Stimulated activated CD8-positive, alpha-beta memory T cell treated with anti-CD3 and anti-CD28 coated beads, Interleukin-7, amount 100 ng/mL, for 4 hours (primary cell): ENCODE data around the gene PRR7.
A peak's percentile ranks its signal among the peaks of the same experiment; 100 is the strongest.
"Not testable (repeated sequence)": the region's sequence is repeated elsewhere in the genome, so short reads cannot be mapped to it uniquely, and the experiment has no call there.

Experiments
- DNase-seq, 2 donors: peaks; one replicate each; pipeline ENCODE4 v3.0.0-alpha.2; 2020; ENCODE audit warnings: low read depth in 2 of 2

Gene PRR7

GRCh38 chr5:177446200-177447065 is at the start of gene PRR7:
PRR7 (plus strand) TSS chr5:177446814; CDS start chr5:177455068, 8,254 bp downstream.
- peak; percentile 26 to 77 for DNase-seq

GRCh38 chr5:177397875-177398390 is 48.7 kb upstream of the PRR7 start:
- no peak for DNase-seq

GRCh38 chr5:177399997-177400868 is 46.4 kb upstream of the PRR7 start, which contains the start of gene PFN3:
PFN3 (minus strand) TSS chr5:177400661; CDS start chr5:177400576, 85 bp downstream.
- DNase-seq = no peak

- DNase-seq = peak in 1 of 2 donors; percentile 53
Observed at GRCh38 chr5:177402271-177403043, 44.2 kb upstream of the PRR7 start.

DNA sequence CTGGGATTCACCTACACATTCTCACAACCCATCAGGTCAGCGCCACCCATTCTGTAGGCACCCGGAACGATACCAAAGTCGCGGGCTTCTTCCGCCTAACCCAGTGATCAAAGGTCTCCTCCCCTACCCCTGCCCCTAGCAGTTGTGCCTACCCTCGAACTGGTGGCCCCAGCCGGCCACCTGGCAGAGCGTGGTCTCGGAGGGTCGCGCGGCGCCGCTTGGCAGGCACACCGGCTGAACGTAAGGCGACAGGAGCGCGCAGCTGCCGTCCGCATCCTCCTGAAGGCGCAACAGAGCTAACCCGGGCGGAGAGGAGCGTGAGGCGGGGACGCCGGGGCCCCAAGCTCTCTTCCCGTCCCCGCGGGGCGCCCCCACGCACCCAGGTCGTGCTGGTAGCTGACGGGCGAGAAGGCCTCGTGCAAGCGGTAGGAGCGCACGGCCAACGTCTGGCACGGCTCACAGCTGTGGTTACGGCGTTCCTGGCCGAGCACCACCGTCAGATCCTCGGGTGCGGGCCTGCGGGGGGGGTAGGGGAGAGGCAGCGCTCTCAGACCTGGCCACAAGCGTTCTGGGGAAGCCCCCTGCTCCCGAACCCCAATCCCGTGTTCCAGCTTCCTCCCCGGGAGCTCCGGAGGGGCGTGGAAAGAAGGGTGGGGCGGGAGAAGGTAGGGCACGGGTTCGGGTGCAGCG is 43.4 kb upstream of the PRR7 start:
- DNase-seq = peak in 1 of 2 donors; percentile 36

GRCh38 chr5:177403792-177404640 is 42.6 kb upstream of the PRR7 start:
- DNase-seq = peak; percentile 72 to 82

- DNase-seq = no peak
Observed at GRCh38 chr5:177404641-177405179, 41.9 kb upstream of the PRR7 start.

DNA sequence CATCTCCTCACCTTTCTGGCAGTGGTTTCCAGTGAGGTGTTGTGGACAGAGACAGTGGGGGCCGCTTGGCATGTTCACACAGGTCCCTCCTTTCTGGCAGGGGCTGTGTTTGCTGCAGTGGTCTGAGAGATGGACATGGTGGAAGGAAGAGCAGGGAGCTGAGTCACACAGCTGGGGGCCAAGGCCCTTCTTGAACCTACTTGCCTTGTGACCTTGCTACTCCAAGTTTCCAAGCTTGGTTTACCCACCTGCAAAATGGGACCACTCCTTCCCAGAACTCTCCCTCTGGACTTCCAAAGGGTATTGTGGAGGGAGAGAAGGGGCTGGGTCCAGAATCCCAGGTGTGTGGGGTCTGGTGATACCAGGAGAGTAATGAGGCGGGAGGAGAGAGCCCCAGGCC is 41.3 kb upstream of the PRR7 start:
- DNase-seq = no peak

DNA sequence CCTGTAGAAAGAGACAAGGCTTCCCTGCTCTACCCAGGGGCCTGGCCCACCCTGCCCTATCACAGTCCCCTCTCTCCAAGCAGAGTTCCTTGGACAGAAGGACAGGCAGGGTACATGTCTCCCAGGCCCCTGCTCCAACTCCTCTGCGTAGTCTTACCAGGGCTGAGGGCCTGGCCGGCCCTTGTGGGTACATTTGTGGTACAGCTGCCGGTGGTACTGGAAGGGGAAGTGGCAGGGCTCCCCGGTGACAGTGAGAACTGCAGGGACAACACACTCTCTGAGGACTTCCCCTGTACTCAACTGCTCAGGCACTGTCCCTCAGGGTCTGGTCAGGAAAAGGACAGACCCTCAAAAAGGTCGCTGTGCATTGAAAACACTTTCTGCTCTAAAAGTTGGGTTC is 40.8 kb upstream of the PRR7 start:
- no peak for DNase-seq

GRCh38 chr5:177409043-177409801 is 37.4 kb upstream of the PRR7 start, which contains the start of gene F12:
F12 (minus strand) TSS chr5:177409564; CDS start chr5:177409527, 37 bp downstream.
- no peak for DNase-seq

GRCh38 chr5:177410575-177410974 is 36.0 kb upstream of the PRR7 start:
- no peak for DNase-seq

DNA sequence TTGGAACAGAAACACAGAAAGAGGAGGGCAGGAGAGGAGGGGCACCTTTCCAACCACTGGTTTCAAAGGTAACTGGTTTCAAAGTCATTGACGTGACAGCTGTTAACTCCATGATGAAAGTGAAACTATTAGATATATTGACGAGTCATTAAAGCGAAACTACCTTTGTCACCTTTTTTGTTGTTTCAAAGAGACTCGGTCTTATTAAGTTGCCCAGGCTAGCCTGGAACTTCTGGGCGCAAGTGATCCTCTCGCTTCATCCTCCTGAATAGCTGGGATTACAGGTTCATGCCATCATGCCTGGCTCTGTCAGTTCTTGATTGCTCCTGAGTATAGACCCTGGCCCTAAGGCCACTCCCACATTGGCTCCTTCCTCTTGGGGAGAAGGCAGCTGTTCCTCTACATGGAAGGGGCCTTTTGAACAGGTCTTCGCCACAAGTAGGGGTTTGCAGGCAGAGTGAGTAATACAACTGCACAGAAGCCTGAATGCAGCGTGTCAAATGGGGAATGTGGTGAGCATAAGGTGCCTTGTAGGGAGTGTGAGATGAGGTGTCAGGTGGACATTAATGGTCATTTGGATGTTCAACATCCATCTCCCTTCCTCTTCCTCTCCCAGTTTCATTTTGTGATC is 33.9 kb upstream of the PRR7 start:
- DNase-seq = no peak

- no peak for DNase-seq
Observed at GRCh38 chr5:177414481-177414880, 32.1 kb upstream of the PRR7 start.

DNA sequence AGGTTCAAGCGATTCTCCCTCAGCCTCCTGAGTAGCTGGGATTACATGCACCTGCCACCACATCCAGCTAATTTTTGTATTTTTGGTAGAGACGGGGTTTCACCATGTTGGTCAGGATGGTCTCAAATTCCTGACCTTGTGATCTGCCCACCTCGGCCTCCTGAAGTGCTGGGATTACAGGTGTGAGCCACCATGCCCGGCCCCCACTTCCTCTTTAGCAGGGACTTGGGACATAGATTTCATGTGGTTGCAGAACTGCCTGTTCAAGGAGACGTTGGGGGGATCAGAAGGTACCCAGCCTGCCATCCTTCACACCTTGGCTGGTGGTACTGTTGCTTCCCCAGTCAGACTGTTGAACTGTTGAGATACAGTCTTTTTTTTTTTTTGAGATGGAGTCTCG is 29.5 kb upstream of the PRR7 start:
- DNase-seq = not testable (repeated sequence)

- no peak for DNase-seq
Observed at GRCh38 chr5:177419046-177419445, 27.6 kb upstream of the PRR7 start.

DNA sequence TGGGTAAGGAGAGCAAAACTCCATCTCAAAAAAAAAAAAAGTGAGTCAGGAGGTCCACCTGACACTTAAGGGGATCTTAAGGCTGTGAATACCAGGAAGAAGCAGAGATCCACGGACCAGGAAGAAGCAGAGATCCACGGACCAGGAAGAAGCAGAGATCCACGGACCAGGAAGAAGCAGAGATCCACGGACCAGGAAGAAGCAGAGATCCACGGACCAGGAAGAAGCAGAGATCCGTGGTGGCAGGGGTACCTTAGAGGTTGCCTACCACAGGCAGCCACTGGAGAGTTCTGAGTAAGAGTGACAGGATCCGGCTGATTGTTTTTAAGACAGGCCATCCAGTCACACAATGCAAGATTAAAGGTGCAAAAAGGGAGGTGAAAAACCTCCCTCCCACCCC is 26.1 kb upstream of the PRR7 start:
- not testable (repeated sequence) for DNase-seq

- DNase-seq = no peak
Observed at GRCh38 chr5:177421062-177421798, 25.4 kb upstream of the PRR7 start.

DNA sequence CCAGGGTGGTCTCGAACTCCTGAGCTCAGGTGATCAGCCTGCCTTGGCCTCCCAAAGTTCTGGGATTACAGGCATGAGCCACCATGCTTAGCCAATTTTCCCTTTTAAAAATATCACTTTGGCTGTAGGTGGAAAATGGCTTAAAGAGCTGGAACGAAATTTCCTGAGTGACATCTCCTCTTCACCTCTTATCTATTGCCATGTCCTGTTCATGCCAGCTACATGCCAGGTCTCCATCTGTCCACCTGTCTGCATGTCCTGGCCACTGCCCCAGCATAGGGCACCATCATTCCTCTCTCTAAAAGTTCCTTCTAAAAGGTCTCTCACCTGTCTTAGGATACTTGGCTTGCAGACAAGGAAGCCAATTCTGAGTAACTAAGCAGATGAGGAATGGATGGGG is 22.9 kb upstream of the PRR7 start:
- DNase-seq = no peak
